ENCODE data around the gene XYLT1. TPM values are rescaled to one million over a fixed set of nuclear protein-coding genes. Genes with fewer than 3 reads are reported as not detected.

Gene XYLT1
- total RNA-seq, 1 experiment from 2014 or later, result not detected

DNA sequence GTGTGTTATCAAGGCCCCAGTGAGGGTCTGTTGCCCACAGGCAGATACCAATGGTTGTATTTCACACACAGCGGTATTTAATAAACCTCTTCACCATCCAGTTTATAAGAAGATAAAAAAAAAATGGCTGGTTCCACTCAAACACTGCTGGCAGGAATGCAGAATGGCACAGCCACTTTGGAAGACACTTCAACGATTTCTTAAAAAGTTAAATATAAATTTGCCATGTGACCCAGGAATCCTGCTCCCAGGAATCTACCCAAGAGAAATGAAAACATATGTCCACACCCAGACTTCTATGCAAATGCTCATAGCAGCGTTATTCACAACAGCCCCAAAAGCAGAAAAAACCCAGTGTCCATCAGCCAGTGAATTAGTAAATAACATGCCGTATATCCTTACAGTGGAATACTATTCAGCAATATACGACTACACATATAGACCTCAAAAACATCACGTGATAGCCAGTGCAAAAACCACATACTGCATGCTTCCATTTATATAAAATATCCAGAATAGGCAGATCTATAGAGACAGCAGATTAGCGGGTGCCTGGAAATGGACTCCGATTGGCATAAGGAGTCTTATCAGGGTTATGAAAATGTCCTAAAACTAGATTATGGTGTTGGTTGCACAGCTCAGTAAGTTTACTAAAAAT, 38.7 kb downstream of the XYLT1 start:
- ChIA-PET CTCF (no interaction called here), POLR2A (ENCODE audit: unreplicated experiment) (no interaction called here)
- H2AFZ ChIP-seq (ENCODE audit: low read length), result no peak overlapping the region
- ATAC-seq (no peak), DNase-seq (no peak)
- H3K9ac ChIP-seq (ENCODE audit: low read length), result no peak overlapping the region
- H3K4me3 ChIP-seq (ENCODE audit: low read length), result no peak overlapping the region
- no peaks in the 10 kb centered on the region for H3K9me2 ChIP-seq (replicated peaks; ENCODE audit: low read length)
- H3K36me3 ChIP-seq (ENCODE audit: low read depth, low read length), result no peaks in the 10 kb centered on the region
- no TSS peak for BruUV-seq (replicated peaks)
- H3K27me3 ChIP-seq (ENCODE audit: low read length), result no peaks in the 10 kb centered on the region
- H3K4me1 ChIP-seq (ENCODE audit: insufficient read depth, low read length), result no peaks in the 10 kb centered on the region
- no peak overlapping the region for H3K27ac ChIP-seq (ENCODE audit: low read length)
- H3K4me2 ChIP-seq (ENCODE audit: low read length), result no peak overlapping the region
- intact Hi-C loops (cut with micrococcal nuclease), result no loop called here
- TF ChIP-seq, protein P1, sequence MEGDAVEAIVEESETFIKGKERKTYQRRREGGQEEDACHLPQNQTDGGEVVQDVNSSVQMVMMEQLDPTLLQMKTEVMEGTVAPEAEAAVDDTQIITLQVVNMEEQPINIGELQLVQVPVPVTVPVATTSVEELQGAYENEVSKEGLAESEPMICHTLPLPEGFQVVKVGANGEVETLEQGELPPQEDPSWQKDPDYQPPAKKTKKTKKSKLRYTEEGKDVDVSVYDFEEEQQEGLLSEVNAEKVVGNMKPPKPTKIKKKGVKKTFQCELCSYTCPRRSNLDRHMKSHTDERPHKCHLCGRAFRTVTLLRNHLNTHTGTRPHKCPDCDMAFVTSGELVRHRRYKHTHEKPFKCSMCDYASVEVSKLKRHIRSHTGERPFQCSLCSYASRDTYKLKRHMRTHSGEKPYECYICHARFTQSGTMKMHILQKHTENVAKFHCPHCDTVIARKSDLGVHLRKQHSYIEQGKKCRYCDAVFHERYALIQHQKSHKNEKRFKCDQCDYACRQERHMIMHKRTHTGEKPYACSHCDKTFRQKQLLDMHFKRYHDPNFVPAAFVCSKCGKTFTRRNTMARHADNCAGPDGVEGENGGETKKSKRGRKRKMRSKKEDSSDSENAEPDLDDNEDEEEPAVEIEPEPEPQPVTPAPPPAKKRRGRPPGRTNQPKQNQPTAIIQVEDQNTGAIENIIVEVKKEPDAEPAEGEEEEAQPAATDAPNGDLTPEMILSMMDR (conservative IDR thresholded peaks at IDR 0.05; ENCODE audit: low read depth, low read length), result no peak
- TF ChIP-seq EZH2phosphoT487 (IDR thresholded peaks at IDR 0.05; ENCODE audit: borderline replicate concordance, low read length) (no peak), EZH2 (IDR thresholded peaks at IDR 0.05; ENCODE audit: low read length, unreplicated experiment) (no peak)
- H3K79me2 ChIP-seq (ENCODE audit: low read length), result no peaks in the 10 kb centered on the region
- H3F3A ChIP-seq (ENCODE audit: low read length, unreplicated experiment), result no peaks in the 10 kb centered on the region
- no peaks in the 10 kb centered on the region for H3K9me3 ChIP-seq (ENCODE audit: low read length)
- H4K20me1 ChIP-seq (ENCODE audit: low read length), result no peaks in the 10 kb centered on the region

DNA sequence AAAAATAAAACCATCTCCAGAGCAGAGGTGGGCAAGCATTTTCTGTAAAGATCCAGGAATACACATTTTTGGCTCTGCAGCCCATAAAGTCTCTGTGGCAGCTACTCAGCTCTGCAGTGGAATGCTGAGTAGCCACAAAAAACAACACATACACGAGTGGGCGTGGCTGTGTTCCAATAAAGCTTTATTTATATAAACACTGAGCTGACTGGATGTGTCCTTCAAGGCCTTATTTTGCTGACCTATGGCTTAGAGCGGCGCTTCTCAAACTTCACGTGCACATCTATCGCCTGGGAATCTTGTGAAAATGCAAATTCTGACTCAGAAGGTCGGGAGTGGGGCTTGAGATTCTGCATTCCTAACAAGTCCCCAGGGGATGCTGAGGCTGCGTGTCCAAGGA, 39.7 kb downstream of the XYLT1 start:
- ChIA-PET CTCF (no interaction called here), POLR2A (ENCODE audit: unreplicated experiment) (no interaction called here)
- no peak overlapping the region for H3K27ac ChIP-seq (ENCODE audit: low read length)
- no peak overlapping the region for H2AFZ ChIP-seq (ENCODE audit: low read length)
- no peaks in the 10 kb centered on the region for H3K9me3 ChIP-seq (ENCODE audit: low read length)
- H3K4me3 ChIP-seq (ENCODE audit: low read length), result no peak overlapping the region
- H3K4me2 ChIP-seq (ENCODE audit: low read length), result no peak overlapping the region
- no peaks in the 10 kb centered on the region for H4K20me1 ChIP-seq (ENCODE audit: low read length)
- H3F3A ChIP-seq (ENCODE audit: low read length, unreplicated experiment), result no peaks in the 10 kb centered on the region
- no peaks in the 10 kb centered on the region for H3K79me2 ChIP-seq (ENCODE audit: low read length)
- no peaks in the 10 kb centered on the region for H3K4me1 ChIP-seq (ENCODE audit: insufficient read depth, low read length)
- intact Hi-C loops (cut with micrococcal nuclease), result no loop called here
- no peak for ATAC-seq
- TF ChIP-seq EZH2 (IDR thresholded peaks at IDR 0.05; ENCODE audit: low read length, unreplicated experiment) (no peak), EZH2phosphoT487 (IDR thresholded peaks at IDR 0.05; ENCODE audit: borderline replicate concordance, low read length) (no peak)
- TF ChIP-seq, protein P1 (conservative IDR thresholded peaks at IDR 0.05; ENCODE audit: low read depth, low read length), result no peak
- H3K36me3 ChIP-seq (ENCODE audit: low read depth, low read length), result no peaks in the 10 kb centered on the region
- no peak for DNase-seq
- no peaks in the 10 kb centered on the region for H3K9me2 ChIP-seq (replicated peaks; ENCODE audit: low read length)
- no peak overlapping the region for H3K9ac ChIP-seq (ENCODE audit: low read length)
- no peaks in the 10 kb centered on the region for H3K27me3 ChIP-seq (ENCODE audit: low read length)
- BruUV-seq (replicated peaks), result no TSS peak

DNA sequence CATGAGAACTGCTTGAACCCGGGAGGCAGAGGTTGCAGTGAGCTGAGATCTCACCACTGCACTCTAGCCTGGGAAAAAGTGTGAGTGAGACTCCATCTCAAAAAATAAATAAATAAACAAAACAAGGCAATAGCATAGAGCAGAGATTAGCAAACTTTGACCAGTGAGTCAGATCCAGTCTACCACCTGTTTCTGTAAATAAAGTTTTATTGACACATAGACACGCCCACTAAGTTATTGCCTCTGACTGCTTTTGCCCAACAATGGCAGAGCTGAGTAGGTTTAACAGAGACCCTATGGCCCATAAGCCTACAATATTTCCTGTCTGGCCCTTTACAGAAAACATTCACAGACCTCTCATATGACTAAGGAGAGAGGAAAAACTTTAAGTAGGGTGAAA, 44.3 kb downstream of the XYLT1 start:
- no peak overlapping the region for H3K4me2 ChIP-seq (ENCODE audit: low read length)
- no peak overlapping the region for H3K4me3 ChIP-seq (ENCODE audit: low read length)
- BruUV-seq (replicated peaks), result no TSS peak

More for the DNA sequence above, 44.3 kb downstream of the XYLT1 start:
- Histone ChIP-seq H3K79me2 (ENCODE audit: low read length) (no peaks in the 10 kb centered on the region), H3K4me1 (ENCODE audit: insufficient read depth, low read length) (no peaks in the 10 kb centered on the region), H3F3A (ENCODE audit: low read length, unreplicated experiment) (no peaks in the 10 kb centered on the region), H4K20me1 (ENCODE audit: low read length) (no peaks in the 10 kb centered on the region), H3K9me3 (ENCODE audit: low read length) (no peaks in the 10 kb centered on the region), H3K36me3 (ENCODE audit: low read depth, low read length) (no peaks in the 10 kb centered on the region), H3K27ac (ENCODE audit: low read length) (no peak overlapping the region), H2AFZ (ENCODE audit: low read length) (no peak overlapping the region), H3K9me2 (replicated peaks; ENCODE audit: low read length) (no peaks in the 10 kb centered on the region), H3K27me3 (ENCODE audit: low read length) (no peaks in the 10 kb centered on the region), H3K9ac (ENCODE audit: low read length) (no peak overlapping the region)
- POLR2A ChIA-PET (ENCODE audit: unreplicated experiment), result no interaction called here
- ATAC-seq (no peak), DNase-seq (no peak)
- intact Hi-C loops (cut with micrococcal nuclease), result no loop called here
- no peak for TF ChIP-seq EZH2phosphoT487 (IDR thresholded peaks at IDR 0.05; ENCODE audit: borderline replicate concordance, low read length)
- TF ChIP-seq EZH2 (IDR thresholded peaks at IDR 0.05; ENCODE audit: low read length, unreplicated experiment), result no peak
- TF ChIP-seq, protein P1 (conservative IDR thresholded peaks at IDR 0.05; ENCODE audit: low read depth, low read length), result no peak
- CTCF ChIA-PET, result no interaction called here
